SK-N-SH (cell line): ENCODE data around the gene CCDC91. TPM values are rescaled to one million over a fixed set of nuclear protein-coding genes. Genes with fewer than 3 reads are reported as not detected.
"Not testable (repeated sequence)": the region's sequence is repeated elsewhere in the genome, so short reads cannot be mapped to it uniquely, and the experiment has no call there.

ENCODE experiments used
- CTCF ChIA-PET: fragments of 300-600, 350-600 bp; formaldehyde crosslinking; extraction: SDS; loops from one replicate; lab custom pipeline; 2021; lab: Yijun Ruan, JAX
- POLR2A ChIA-PET: fragments of 350-600 bp; sonication (Branson Sonifier 250); formaldehyde crosslinking; extraction: SDS; loops from one replicate; lab custom pipeline; 2020; ENCODE audit warnings: antibody characterized with exemption, inconsistent platforms; lab: Yijun Ruan, JAX
- DNase-seq: peaks from one replicate; pipeline ENCODE4 v3.0.0; 2012
- H2AFZ ChIP-seq: fragments of 200-600 bp; sonication (generic); 2 replicates; pipeline ENCODE4 v1.8.1; 2016; ENCODE audit warnings: antibody characterized with exemption, mild to moderate bottlenecking, low read depth
- H3F3A ChIP-seq: fragments of 200-600 bp; sonication (generic); replicated peaks from 2 replicates; pipeline ENCODE3; 2016; ENCODE audit warnings: antibody characterized with exemption, mild to moderate bottlenecking; ENCODE audit not compliant: insufficient read depth
- H3K27ac ChIP-seq, 2 experiments: fragments of 200-500 bp in 1 of 2; fragments of 200-600 bp in 1 of 2; sonication (Bioruptor generic) in 1 of 2; sonication (generic), shearing (Covaris generic) in 1 of 2; 2 replicates each; pipeline versions ENCODE4 v1.5.1 to v1.6.1; 2014 to 2016; ENCODE audit warnings: low read depth in 2 of 2, inconsistent platforms in 1 of 2, low read length in 1 of 2, mild to moderate bottlenecking in 1 of 2, mixed read lengths in 1 of 2
- H3K27me3 ChIP-seq: fragments of 200-600 bp; sonication (generic), shearing (Covaris generic); 2 replicates; pipeline ENCODE4 v1.6.1; 2016; ENCODE audit warnings: mixed run types; ENCODE audit not compliant: insufficient read depth
- H3K36me3 ChIP-seq, 2 experiments: fragments of 200-500 bp in 1 of 2; fragments of 200-600 bp in 1 of 2; sonication (Bioruptor generic) in 1 of 2; sonication (generic) in 1 of 2; replicated peaks in 1 of 2; 2 replicates each; pipeline versions ENCODE3 to v1.5.1; 2014 to 2016; ENCODE audit warnings: low read length in 1 of 2, mild to moderate bottlenecking in 1 of 2; ENCODE audit not compliant: insufficient read depth in 2 of 2, control insufficient read depth in 1 of 2
- H3K4me1 ChIP-seq, 2 experiments: fragments of 200-500 bp in 1 of 2; fragments of 200-600 bp in 1 of 2; sonication (Bioruptor generic) in 1 of 2; sonication (generic), shearing (Covaris generic) in 1 of 2; 2 replicates each; pipeline versions ENCODE4 v1.5.1 to v1.6.1; 2014 to 2016; ENCODE audit warnings: low read depth in 1 of 2, low read length in 1 of 2, mixed run types in 1 of 2; ENCODE audit not compliant: insufficient read depth in 2 of 2, control insufficient read depth in 1 of 2
- H3K4me2 ChIP-seq: fragments of 200-600 bp; sonication (generic), shearing (Covaris generic); 2 replicates; pipeline ENCODE4 v1.6.1; 2017; ENCODE audit warnings: mixed run types
- H3K4me3 ChIP-seq, 2 experiments: fragments of 200-500 bp in 1 of 2; fragments of 200-600 bp in 1 of 2; sonication (Bioruptor generic) in 1 of 2; sonication (generic), shearing (Covaris generic) in 1 of 2; 2 replicates each; pipeline versions ENCODE4 v1.5.1 to v1.8.1; 2014 to 2016; ENCODE audit warnings: low read depth in 2 of 2, inconsistent platforms in 1 of 2, low read length in 1 of 2, mild to moderate bottlenecking in 1 of 2, mixed read lengths in 1 of 2, moderate library complexity in 1 of 2
- H3K79me2 ChIP-seq: fragments of 200-600 bp; sonication (generic); 2 replicates; pipeline ENCODE4 v1.8.1; 2017; ENCODE audit warnings: mild to moderate bottlenecking; ENCODE audit not compliant: insufficient read depth
- H3K9ac ChIP-seq: fragments of 200-600 bp; sonication (generic); 2 replicates; pipeline ENCODE4 v1.6.1; 2017; ENCODE audit warnings: mixed run types
- H3K9me2 ChIP-seq: fragments of 200-600 bp; sonication (generic); 2 replicates; pipeline ENCODE4 v1.6.1; 2017; ENCODE audit warnings: mixed run types
- H3K9me3 ChIP-seq: fragments of 200-600 bp; sonication (generic); 2 replicates; pipeline ENCODE4 v1.6.1; 2017; ENCODE audit warnings: mixed run types, mild to moderate bottlenecking, moderate library complexity
- H4K20me1 ChIP-seq: fragments of 200-600 bp; sonication (generic); 2 replicates; pipeline ENCODE4 v1.6.1; 2017; ENCODE audit warnings: mild to moderate bottlenecking, mixed run types; ENCODE audit not compliant: insufficient read depth
- IRF3 ChIP-seq: fragments of 150-350 bp; IDR thresholded peaks from 2 replicates; pipeline ENCODE4 v1.6.1; 2016; ENCODE audit warnings: mild to moderate bottlenecking, low read depth, low read length
- NFIC ChIP-seq: IDR thresholded peaks from 2 replicates; pipeline ENCODE4 v1.4.0; 2012; ENCODE audit warnings: borderline replicate concordance
- NRF1 ChIP-seq: IDR thresholded peaks from 2 replicates; pipeline ENCODE4 v1.6.1; 2012; ENCODE audit warnings: low read depth, mild to moderate bottlenecking, low read length
- USF1 ChIP-seq: IDR thresholded peaks from 2 replicates; pipeline ENCODE4 v1.4.0; 2012; ENCODE audit warnings: low read depth, borderline replicate concordance
- WGBS: methylation state at CpG from one replicate; pipeline ENCODE4 v1.1.6; 2017; ENCODE audit warnings: low lambda C conversion rate; 5-methylcytosine and 5-hydroxymethylcytosine counted together
- polyA plus RNA-seq, 3 experiments: library from polyadenylated mRNA; depleted of rRNA; stranded (reverse); fragments of >200 nt; gene quantifications; 2 replicates each; pipeline ENCODE4 v1.2.3, GENCODE V29; 2012
- TF ChIP-seq, protein P1 (sequence below): IDR thresholded peaks from 2 replicates; pipeline ENCODE4 v1.4.0; 2012; ENCODE audit warnings: low read depth

Gene CCDC91
- polyA plus RNA-seq, 1 of the 3 experiments (the other 2 are of a cell fraction) = 13.0 TPM

- H3K27me3 ChIP-seq, H3K79me2 ChIP-seq, H3K4me1 ChIP-seq, CTCF ChIA-PET, H4K20me1 ChIP-seq, H3K9me2 ChIP-seq, H3K4me3 ChIP-seq, H2AFZ ChIP-seq, H3K9me3 ChIP-seq, POLR2A ChIA-PET, H3K36me3 ChIP-seq, H3K9ac ChIP-seq, DNase-seq, H3K27ac ChIP-seq, H3K4me2 ChIP-seq, H3F3A ChIP-seq: not testable (repeated sequence)
- 83% methylated on average over 3 of the region's 3 CpGs for WGBS
These were observed 285.9 kb downstream of the CCDC91 start for GRCh38 chr12:28476206-28476605.

GRCh38 chr12:28479097-28479496 lies 288.8 kb downstream of the CCDC91 start:
- H3K9ac ChIP-seq, H3K27ac ChIP-seq, H3K79me2 ChIP-seq, POLR2A ChIA-PET, DNase-seq, H3K27me3 ChIP-seq, H3K36me3 ChIP-seq, H3K9me3 ChIP-seq, H4K20me1 ChIP-seq, H3K9me2 ChIP-seq, H3K4me1 ChIP-seq, H3K4me2 ChIP-seq, H3F3A ChIP-seq, H3K4me3 ChIP-seq, H2AFZ ChIP-seq: not testable (repeated sequence)
- 100% methylated on average over 1 of the region's 1 CpG for WGBS
- CTCF ChIA-PET = interaction anchor here (1.1 kb wide), 1 partner anchor 10 kb away, joined by 3 read pairs; no protein-coding TSS in a partner anchor

DNA sequence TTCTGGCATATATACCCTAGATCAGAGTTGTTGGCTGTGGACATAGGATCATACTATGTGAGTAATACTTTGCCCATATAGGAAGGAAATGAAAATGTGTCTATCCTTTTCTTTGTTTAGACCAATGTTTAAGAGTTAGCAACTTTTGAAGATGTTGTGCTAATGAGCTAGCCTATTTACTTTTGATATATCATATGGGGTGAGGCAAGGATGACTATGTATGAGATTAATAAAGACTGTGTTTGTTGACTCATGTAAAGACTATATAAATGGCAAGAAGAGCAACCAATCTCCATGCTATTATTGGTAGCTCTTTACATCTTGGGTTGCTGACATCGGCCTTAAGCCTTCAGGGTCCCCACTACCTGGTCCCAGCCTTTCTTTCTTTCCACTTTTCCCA lies 289.4 kb downstream of the CCDC91 start:
- Histone ChIP-seq H3F3A (no peaks in the 10 kb centered on the region), H4K20me1 (no peaks in the 10 kb centered on the region), H3K27ac (no peak overlapping the region), H3K9me2 (no peaks in the 10 kb centered on the region; the same call in 1 of the 2 replicates), H3K36me3 (peaks cover 2 to 5% of the 10 kb centered on the region in 2 experiments), H3K9me3 (no peaks in the 10 kb centered on the region), H3K4me2 (no peak overlapping the region), H3K4me1 (no peaks in the 10 kb centered on the region), H3K27me3 (no peaks in the 10 kb centered on the region), H3K4me3 (no peak overlapping the region), H3K79me2 (no peaks in the 10 kb centered on the region), H2AFZ (no peak overlapping the region), H3K9ac (no peak overlapping the region)
- CTCF ChIA-PET = no interaction called here
- DNase-seq = no peak
- 96% methylated on average over 1 of the region's 1 CpG for WGBS
- TF ChIP-seq IRF3 (no peak), USF1 (no peak), NRF1 (no peak), NFIC (no peak)
- TF ChIP-seq, protein P1, sequence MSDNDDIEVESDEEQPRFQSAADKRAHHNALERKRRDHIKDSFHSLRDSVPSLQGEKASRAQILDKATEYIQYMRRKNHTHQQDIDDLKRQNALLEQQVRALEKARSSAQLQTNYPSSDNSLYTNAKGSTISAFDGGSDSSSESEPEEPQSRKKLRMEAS = no peak
- POLR2A ChIA-PET = no interaction called here
